Right ventricle myocardium inferior (tissue), 1 donor: ENCODE results near the gene CTRL. TPM values are rescaled to one million over a fixed set of nuclear protein-coding genes. Genes with fewer than 3 reads are reported as not detected.

ENCODE experiments used
- ATAC-seq: fragments of 200-7000 bp; cut with Tn5 transposase; one replicate; pipeline ENCODE4 v1.9.1; 2020; ENCODE audit warnings: mild to moderate bottlenecking, moderate library complexity
- DNase-seq: peaks from one replicate; pipeline ENCODE4 v3.0.0; 2021; ENCODE audit errors: missing footprints
- intact Hi-C: fragments of 100-400 bp; cut with DNase I; formaldehyde crosslinking; loops from one replicate; pipeline ENCODE4 v1.11.0; 2022
- total RNA-seq: library from RNA; stranded (reverse); fragmentation: NEBNext Ultra II Directional; extraction: Animal tissue kit (Norgen Biotek cat#: 25700); gene quantifications from one replicate; pipeline ENCODE4 v1.2.1, GENCODE V29; 2021
- donor health status: DM: no; HTN: yes; CAD: no; lungs with severe emphysema.

CTRL gene
- total RNA-seq, 1 donor from 2014 or later, result 0.81 TPM

- intact Hi-C loops, result loop anchor here (2.0 kb wide), 1 partner anchor 158 kb away; no protein-coding TSS in a partner anchor
- ATAC-seq (peak; percentile 65), DNase-seq (peak; percentile 76)
Measured at GRCh38 chr16:67882374-67883145, 49.1 kb downstream of the CTRL start.

GRCh38 chr16:67881621-67882161 is 50.0 kb downstream of the CTRL start:
- peak; percentile 74 for DNase-seq
- intact Hi-C loops, result loop anchor here (1.0 to 2.0 kb wide), 2 partner anchors 18 to 159 kb away; no protein-coding TSS in a partner anchor

GRCh38 chr16:67880584-67880983 is 51.1 kb downstream of the CTRL start:
- ATAC-seq (no peak), DNase-seq (no peak)
- intact Hi-C loops, result no loop called here

More at GRCh38 chr16:67881621-67882161, 50.0 kb downstream of the CTRL start:
- peak; percentile 66 for ATAC-seq

- ATAC-seq, result no peak
- intact Hi-C loops, result no loop called here
- DNase-seq, result no peak
Measured at GRCh38 chr16:67879936-67880335, 51.7 kb downstream of the CTRL start.

Other genes with a start within 250 kb of the CTRL start
- 9.0 TPM for gene GFOD2, start 212.5 kb downstream of the CTRL start, total RNA-seq
- 11.1 TPM for gene RANBP10, start 125.3 kb downstream of the CTRL start, total RNA-seq
- 0.41 TPM for gene TSNAXIP1, start 125.0 kb downstream of the CTRL start, total RNA-seq
- 32.3 TPM for gene THAP11, start 89.5 kb downstream of the CTRL start, total RNA-seq
- gene NUTF2, start 84.9 kb downstream of the CTRL start, total RNA-seq, result 86.6 TPM
- gene CENPT, start 84.2 kb downstream of the CTRL start, total RNA-seq, result 21.3 TPM
- gene EDC4, start 58.8 kb downstream of the CTRL start, total RNA-seq, result 35.4 TPM
- 0.54 TPM for gene NRN1L, start 47.0 kb downstream of the CTRL start, total RNA-seq
- gene PSKH1, start 38.6 kb downstream of the CTRL start, total RNA-seq, result 18.1 TPM
- gene PSMB10, start 5.0 kb upstream of the CTRL start, total RNA-seq, result 59.3 TPM
- gene LCAT, start 12.3 kb upstream of the CTRL start, total RNA-seq, result 19.0 TPM
- gene SLC12A4, start 36.8 kb upstream of the CTRL start, total RNA-seq, result 97.5 TPM
- gene DPEP3, start 48.6 kb upstream of the CTRL start, total RNA-seq, result not detected
- gene DPEP2, start 67.6 kb upstream of the CTRL start, total RNA-seq, result 0.87 TPM
- gene DPEP2NB, start 84.0 kb upstream of the CTRL start, total RNA-seq, result not detected
- 7.5 TPM for gene DDX28, start 91.4 kb upstream of the CTRL start, total RNA-seq
- 7.0 TPM for gene DUS2, start 91.4 kb upstream of the CTRL start, total RNA-seq
- gene NFATC3, start 153.5 kb upstream of the CTRL start, total RNA-seq, result 23.7 TPM